ENCODE measurements around the gene POGLUT3.
A peak's percentile ranks its signal among the peaks of the same experiment; 100 is the strongest.

Gene POGLUT3

DNA sequence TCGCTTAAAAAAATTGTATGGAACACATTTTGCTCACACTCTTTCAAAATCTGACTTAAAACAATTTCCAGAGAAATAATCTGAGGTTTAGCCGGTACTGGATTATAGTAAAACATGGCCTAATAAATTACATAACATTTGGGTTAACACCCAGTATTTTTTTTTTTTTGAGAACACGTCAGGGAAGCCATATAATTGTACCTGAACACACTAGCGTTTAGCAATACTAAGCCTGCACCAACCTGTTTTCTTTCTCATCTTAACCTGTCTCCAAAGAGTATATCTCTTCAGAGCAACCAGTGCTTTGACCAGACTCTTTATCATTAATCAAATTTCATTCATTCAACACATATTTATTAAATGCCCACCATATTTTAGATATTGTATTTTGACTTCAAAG is 2.0 kb upstream of the POGLUT3 start (continued):
- TF ChIP-seq ZSCAN18 (tag by site-specific recombination; IDR thresholded peaks at IDR 0.05), result no peak

DNA sequence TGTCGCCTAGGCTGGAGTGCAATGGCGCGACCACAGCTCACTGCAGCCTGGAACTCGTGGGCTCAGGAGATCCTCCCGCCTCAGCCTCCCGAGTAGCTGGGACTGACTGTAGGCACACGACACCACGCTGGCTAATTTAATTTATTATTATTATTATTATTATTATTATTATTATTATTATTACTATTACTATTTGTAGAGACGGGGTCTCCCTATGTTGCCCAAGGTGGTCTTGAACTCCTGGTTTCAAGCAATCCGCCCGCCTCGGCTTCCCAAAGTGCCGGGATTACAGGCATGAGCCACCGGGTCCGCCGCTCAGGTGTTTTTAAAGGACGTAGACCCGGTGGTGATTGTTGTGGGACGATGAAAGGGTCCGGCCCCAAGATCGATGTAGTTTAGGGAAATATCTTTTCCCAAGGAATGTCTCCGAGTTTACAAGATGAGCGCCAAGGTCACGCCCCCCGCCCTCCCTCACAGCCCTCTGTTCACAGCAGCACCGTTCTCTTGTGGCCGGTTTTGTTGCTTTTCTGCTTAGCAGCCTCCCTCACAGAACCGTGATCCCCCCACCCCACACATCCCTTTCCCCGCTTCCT is 728 bp upstream of the POGLUT3 start:
- peak overlapping the region; percentile 90; the same call in 1 of the 2 replicates for H3K27ac ChIP-seq (ENCODE audit: extremely low read depth, low read depth, low read length)

GRCh38 chr11:108497317-108498045 is 703 bp downstream of the POGLUT3 start:
- H3K9me3 ChIP-seq (ENCODE audit: control insufficient read depth, insufficient read depth, low read depth, low read length), result no peaks in the 10 kb centered on the region
- H3K27ac ChIP-seq (ENCODE audit: extremely low read depth, low read depth, low read length), result peak overlapping the region; percentile 90
- H3K36me3 ChIP-seq (ENCODE audit: control insufficient read depth in 2 of 2, insufficient read depth in 1 of 2, low read length in 2 of 2), result peaks cover 0 to 4% of the 10 kb centered on the region in 2 experiments; a peak in 1 of 3 replicates
- ChIA-PET POLR2A (interaction anchor here (0.6 to 1.4 kb wide), 4 partner anchors 18 to 236 kb away, joined by 3 to 7 read pairs (median 3); partner anchors contain the start of gene EXPH5), CTCF (interaction anchor here (0.7 kb wide), 1 partner anchor 1025 kb away, joined by 3 read pairs; no protein-coding TSS in a partner anchor)
- no peaks in the 10 kb centered on the region for H3K4me1 ChIP-seq (ENCODE audit: control insufficient read depth, insufficient read depth, low read length)
- peak overlapping the region; percentile 56 for H3K4me3 ChIP-seq (ENCODE audit: low read depth, low read length)
- TF ChIP-seq ZNF174 (tag by site-specific recombination; IDR thresholded peaks at IDR 0.05), result no peak
- TF ChIP-seq ZNF548 (tag by site-specific recombination; IDR thresholded peaks at IDR 0.05), result no peak
- peak; percentile 92 for TF ChIP-seq IKZF3 (tag by site-specific recombination; IDR thresholded peaks at IDR 0.05)
- no peak for TF ChIP-seq ZNF146 (tag by site-specific recombination; IDR thresholded peaks at IDR 0.05)
- TF ChIP-seq ZNF623 (tag by site-specific recombination; IDR thresholded peaks at IDR 0.05), result no peak
- peak; percentile 20; the same call in 1 of the 2 replicates for TF ChIP-seq SP3 (tag by site-specific recombination; IDR thresholded peaks at IDR 0.05)
- TF ChIP-seq, protein P1, sequence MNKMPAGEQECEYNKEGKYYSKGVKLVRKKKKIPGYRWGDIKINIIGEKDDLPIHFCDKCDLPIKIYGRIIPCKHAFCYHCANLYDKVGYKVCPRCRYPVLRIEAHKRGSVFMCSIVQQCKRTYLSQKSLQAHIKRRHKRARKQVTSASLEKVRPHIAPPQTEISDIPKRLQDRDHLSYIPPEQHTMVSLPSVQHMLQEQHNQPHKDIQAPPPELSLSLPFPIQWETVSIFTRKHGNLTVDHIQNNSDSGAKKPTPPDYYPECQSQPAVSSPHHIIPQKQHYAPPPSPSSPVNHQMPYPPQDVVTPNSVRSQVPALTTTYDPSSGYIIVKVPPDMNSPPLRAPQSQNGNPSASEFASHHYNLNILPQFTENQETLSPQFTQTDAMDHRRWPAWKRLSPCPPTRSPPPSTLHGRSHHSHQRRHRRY (tag by site-specific recombination; IDR thresholded peaks at IDR 0.05), result no peak
- TF ChIP-seq GLI2 (tag by site-specific recombination; IDR thresholded peaks at IDR 0.05; ENCODE audit: borderline replicate concordance, low read depth), result no peak
- TF ChIP-seq ZNF488 (tag by site-specific recombination; IDR thresholded peaks at IDR 0.05), result no peak
- TF ChIP-seq ZNF266 (tag by site-specific recombination; IDR thresholded peaks at IDR 0.05; ENCODE audit: low read depth), result no peak
- TF ChIP-seq, protein P2, sequence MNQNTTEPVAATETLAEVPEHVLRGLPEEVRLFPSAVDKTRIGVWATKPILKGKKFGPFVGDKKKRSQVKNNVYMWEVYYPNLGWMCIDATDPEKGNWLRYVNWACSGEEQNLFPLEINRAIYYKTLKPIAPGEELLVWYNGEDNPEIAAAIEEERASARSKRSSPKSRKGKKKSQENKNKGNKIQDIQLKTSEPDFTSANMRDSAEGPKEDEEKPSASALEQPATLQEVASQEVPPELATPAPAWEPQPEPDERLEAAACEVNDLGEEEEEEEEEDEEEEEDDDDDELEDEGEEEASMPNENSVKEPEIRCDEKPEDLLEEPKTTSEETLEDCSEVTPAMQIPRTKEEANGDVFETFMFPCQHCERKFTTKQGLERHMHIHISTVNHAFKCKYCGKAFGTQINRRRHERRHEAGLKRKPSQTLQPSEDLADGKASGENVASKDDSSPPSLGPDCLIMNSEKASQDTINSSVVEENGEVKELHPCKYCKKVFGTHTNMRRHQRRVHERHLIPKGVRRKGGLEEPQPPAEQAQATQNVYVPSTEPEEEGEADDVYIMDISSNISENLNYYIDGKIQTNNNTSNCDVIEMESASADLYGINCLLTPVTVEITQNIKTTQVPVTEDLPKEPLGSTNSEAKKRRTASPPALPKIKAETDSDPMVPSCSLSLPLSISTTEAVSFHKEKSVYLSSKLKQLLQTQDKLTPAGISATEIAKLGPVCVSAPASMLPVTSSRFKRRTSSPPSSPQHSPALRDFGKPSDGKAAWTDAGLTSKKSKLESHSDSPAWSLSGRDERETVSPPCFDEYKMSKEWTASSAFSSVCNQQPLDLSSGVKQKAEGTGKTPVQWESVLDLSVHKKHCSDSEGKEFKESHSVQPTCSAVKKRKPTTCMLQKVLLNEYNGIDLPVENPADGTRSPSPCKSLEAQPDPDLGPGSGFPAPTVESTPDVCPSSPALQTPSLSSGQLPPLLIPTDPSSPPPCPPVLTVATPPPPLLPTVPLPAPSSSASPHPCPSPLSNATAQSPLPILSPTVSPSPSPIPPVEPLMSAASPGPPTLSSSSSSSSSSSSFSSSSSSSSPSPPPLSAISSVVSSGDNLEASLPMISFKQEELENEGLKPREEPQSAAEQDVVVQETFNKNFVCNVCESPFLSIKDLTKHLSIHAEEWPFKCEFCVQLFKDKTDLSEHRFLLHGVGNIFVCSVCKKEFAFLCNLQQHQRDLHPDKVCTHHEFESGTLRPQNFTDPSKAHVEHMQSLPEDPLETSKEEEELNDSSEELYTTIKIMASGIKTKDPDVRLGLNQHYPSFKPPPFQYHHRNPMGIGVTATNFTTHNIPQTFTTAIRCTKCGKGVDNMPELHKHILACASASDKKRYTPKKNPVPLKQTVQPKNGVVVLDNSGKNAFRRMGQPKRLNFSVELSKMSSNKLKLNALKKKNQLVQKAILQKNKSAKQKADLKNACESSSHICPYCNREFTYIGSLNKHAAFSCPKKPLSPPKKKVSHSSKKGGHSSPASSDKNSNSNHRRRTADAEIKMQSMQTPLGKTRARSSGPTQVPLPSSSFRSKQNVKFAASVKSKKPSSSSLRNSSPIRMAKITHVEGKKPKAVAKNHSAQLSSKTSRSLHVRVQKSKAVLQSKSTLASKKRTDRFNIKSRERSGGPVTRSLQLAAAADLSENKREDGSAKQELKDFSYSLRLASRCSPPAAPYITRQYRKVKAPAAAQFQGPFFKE (tag by site-specific recombination; IDR thresholded peaks at IDR 0.05; ENCODE audit: borderline replicate concordance), result no peak
- TF ChIP-seq ZNF658 (tag by site-specific recombination; IDR thresholded peaks at IDR 0.05), result no peak
- TF ChIP-seq OSR2 (tag by site-specific recombination; IDR thresholded peaks at IDR 0.05), result no peak
- TF ChIP-seq, protein P3, sequence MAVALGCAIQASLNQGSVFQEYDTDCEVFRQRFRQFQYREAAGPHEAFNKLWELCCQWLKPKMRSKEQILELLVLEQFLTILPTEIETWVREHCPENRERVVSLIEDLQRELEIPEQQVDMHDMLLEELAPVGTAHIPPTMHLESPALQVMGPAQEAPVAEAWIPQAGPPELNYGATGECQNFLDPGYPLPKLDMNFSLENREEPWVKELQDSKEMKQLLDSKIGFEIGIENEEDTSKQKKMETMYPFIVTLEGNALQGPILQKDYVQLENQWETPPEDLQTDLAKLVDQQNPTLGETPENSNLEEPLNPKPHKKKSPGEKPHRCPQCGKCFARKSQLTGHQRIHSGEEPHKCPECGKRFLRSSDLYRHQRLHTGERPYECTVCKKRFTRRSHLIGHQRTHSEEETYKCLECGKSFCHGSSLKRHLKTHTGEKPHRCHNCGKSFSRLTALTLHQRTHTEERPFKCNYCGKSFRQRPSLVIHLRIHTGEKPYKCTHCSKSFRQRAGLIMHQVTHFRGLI (tag by site-specific recombination; IDR thresholded peaks at IDR 0.05), result no peak
- peak; percentile 58 for TF ChIP-seq ATF2 (tag by site-specific recombination; IDR thresholded peaks at IDR 0.05; ENCODE audit: low read depth)
- no peak for TF ChIP-seq REPIN1 (tag by site-specific recombination; IDR thresholded peaks at IDR 0.05; ENCODE audit: low read depth)

More for the DNA sequence above, 728 bp upstream of the POGLUT3 start:
- Histone ChIP-seq H3K36me3 (ENCODE audit: control insufficient read depth in 2 of 2, insufficient read depth in 1 of 2, low read length in 2 of 2) (peaks cover 0 to 4% of the 10 kb centered on the region in 2 experiments; a peak in 1 of 3 replicates), H3K4me3 (ENCODE audit: low read depth, low read length) (peak overlapping the region; percentile 56; the same call in 1 of the 2 replicates), H3K9me3 (ENCODE audit: control insufficient read depth, insufficient read depth, low read depth, low read length) (no peaks in the 10 kb centered on the region), H3K4me1 (ENCODE audit: control insufficient read depth, insufficient read depth, low read length) (no peaks in the 10 kb centered on the region)
- CTCF ChIA-PET, result no interaction called here
- POLR2A ChIA-PET, result interaction anchor here (1.1 to 1.4 kb wide), 3 partner anchors 19 to 94 kb away, joined by 3 to 7 read pairs (median 3); partner anchors contain the start of gene EXPH5
- TF ChIP-seq ZNF335 (tag by site-specific recombination; conservative IDR thresholded peaks at IDR 0.05) (peak; percentile 16; the same call in 1 of the 2 replicates), ZSCAN30 (tag by site-specific recombination; IDR thresholded peaks at IDR 0.05) (no peak)

Data from HEK293 (cell line).